Osteoblast (primary cell): ENCODE results near the gene SRC. TPM values are rescaled to one million over a fixed set of nuclear protein-coding genes. Genes with fewer than 3 reads are reported as not detected.

Source experiments
- DNase-seq: peaks from one replicate; pipeline ENCODE4 v3.0.0; 2011; ENCODE audit warnings: low spot score, mixed read lengths; ENCODE audit not compliant: insufficient read length; ENCODE audit errors: missing footprints
- H2AFZ ChIP-seq: 2 replicates; pipeline ENCODE4 v1.6.0; 2011; ENCODE audit warnings: mild to moderate bottlenecking, low read length
- H3K27ac ChIP-seq: 2 replicates; pipeline ENCODE4 v1.5.1; 2011; ENCODE audit warnings: mild to moderate bottlenecking, low read depth, low read length, moderate library complexity
- H3K27me3 ChIP-seq: 2 replicates; pipeline ENCODE4 v1.6.0; 2012; ENCODE audit warnings: mild to moderate bottlenecking, control low read depth, inconsistent platforms, low read length, moderate library complexity; ENCODE audit not compliant: insufficient read depth
- H3K36me3 ChIP-seq: 2 replicates; pipeline ENCODE4 v1.5.1; 2011; ENCODE audit warnings: mild to moderate bottlenecking, low read length, control low read depth, moderate library complexity; ENCODE audit not compliant: insufficient read depth
- H3K4me1 ChIP-seq: 2 replicates; pipeline ENCODE4 v1.5.1; 2011; ENCODE audit warnings: mild to moderate bottlenecking, low read length, control low read depth, moderate library complexity; ENCODE audit not compliant: insufficient read depth
- H3K4me2 ChIP-seq: 2 replicates; pipeline ENCODE4 v1.6.0; 2011; ENCODE audit warnings: mild to moderate bottlenecking, low read length; ENCODE audit not compliant: insufficient read depth
- H3K4me3 ChIP-seq: fragments of 200-600 bp; sonication (generic); 3 replicates; pipeline ENCODE4 v1.5.1; 2012; ENCODE audit warnings: mild to moderate bottlenecking, low read length, inconsistent platforms; ENCODE audit not compliant: insufficient read depth
- H3K79me2 ChIP-seq: 2 replicates; pipeline ENCODE4 v1.6.0; 2012; ENCODE audit warnings: mild to moderate bottlenecking, low read length, control low read depth, inconsistent platforms; ENCODE audit not compliant: insufficient read depth
- H3K9me3 ChIP-seq: 2 replicates; pipeline ENCODE4 v1.5.1; 2011; ENCODE audit warnings: low read depth, low read length, control low read depth
- H4K20me1 ChIP-seq: 2 replicates; pipeline ENCODE4 v1.6.0; 2012; ENCODE audit warnings: mild to moderate bottlenecking, low read length, control low read depth; ENCODE audit not compliant: insufficient read depth
- CTCF ChIP-seq: IDR thresholded peaks from 2 replicates; pipeline ENCODE4 v1.5.1; 2011; ENCODE audit warnings: mild to moderate bottlenecking, low read depth, low read length, moderate library complexity; ENCODE audit errors: extremely low read depth
- total RNA-seq: library from RNA; depleted of rRNA; stranded (reverse); fragments of >200 nt; gene quantifications from 2 replicates; pipeline ENCODE4 v1.2.3, GENCODE V29; 2012

SRC gene
- total RNA-seq, 1 donor, result 22.4 TPM

- Histone ChIP-seq H3K4me2 (no peak overlapping the region), H3K36me3 (no peaks in the 10 kb centered on the region), H3K9me3 (no peaks in the 10 kb centered on the region), H3K79me2 (no peaks in the 10 kb centered on the region), H3K4me1 (no peaks in the 10 kb centered on the region), H3K27me3 (peaks cover 2% of the 10 kb centered on the region), H4K20me1 (no peaks in the 10 kb centered on the region), H2AFZ (no peak overlapping the region), H3K4me3 (no peak overlapping the region), H3K27ac (no peak overlapping the region)
- TF ChIP-seq CTCF, result no peak
- no peak for DNase-seq
Observed at GRCh38 chr20:37446286-37447032, 100.5 kb downstream of the SRC start.

GRCh38 chr20:37447688-37448087 is 101.7 kb downstream of the SRC start:
- no peak for TF ChIP-seq CTCF
- no peak for DNase-seq
- Histone ChIP-seq H3K27ac (no peak overlapping the region), H3K4me1 (no peaks in the 10 kb centered on the region), H2AFZ (no peak overlapping the region), H3K27me3 (peaks cover 2% of the 10 kb centered on the region), H4K20me1 (no peaks in the 10 kb centered on the region), H3K4me3 (no peak overlapping the region), H3K79me2 (no peaks in the 10 kb centered on the region), H3K4me2 (no peak overlapping the region), H3K36me3 (no peaks in the 10 kb centered on the region), H3K9me3 (no peaks in the 10 kb centered on the region)

GRCh38 chr20:37449276-37449675 is 103.3 kb downstream of the SRC start:
- Histone ChIP-seq H3K9me3 (no peaks in the 10 kb centered on the region), H3K27ac (no peak overlapping the region), H3K4me1 (no peaks in the 10 kb centered on the region), H4K20me1 (no peaks in the 10 kb centered on the region), H3K4me2 (no peak overlapping the region), H2AFZ (no peak overlapping the region), H3K4me3 (no peak overlapping the region), H3K79me2 (no peaks in the 10 kb centered on the region), H3K27me3 (no peaks in the 10 kb centered on the region), H3K36me3 (no peaks in the 10 kb centered on the region)
- TF ChIP-seq CTCF, result no peak
- no peak for DNase-seq

- H3K79me2 ChIP-seq, result no peaks in the 10 kb centered on the region
- no peaks in the 10 kb centered on the region for H4K20me1 ChIP-seq
- no peak overlapping the region for H3K27ac ChIP-seq
- no peak overlapping the region for H3K4me3 ChIP-seq
- no peak overlapping the region for H2AFZ ChIP-seq
- peaks cover 4% of the 10 kb centered on the region for H3K9me3 ChIP-seq
- no peak overlapping the region for H3K4me2 ChIP-seq
- no peaks in the 10 kb centered on the region for H3K36me3 ChIP-seq
- DNase-seq, result no peak
- H3K4me1 ChIP-seq, result no peaks in the 10 kb centered on the region
- peaks cover 5% of the 10 kb centered on the region for H3K27me3 ChIP-seq
- no peak for TF ChIP-seq CTCF
Observed at GRCh38 chr20:37450344-37450743, 104.4 kb downstream of the SRC start.
